ENCODE results near the gene LRRC15. TPM values are rescaled to one million over a fixed set of nuclear protein-coding genes. Genes with fewer than 3 reads are reported as not detected.

LRRC15 gene
- total and polyA plus RNA-seq, 2 experiments from 2014 or later, result 16.4 to 21.2 TPM

DNA sequence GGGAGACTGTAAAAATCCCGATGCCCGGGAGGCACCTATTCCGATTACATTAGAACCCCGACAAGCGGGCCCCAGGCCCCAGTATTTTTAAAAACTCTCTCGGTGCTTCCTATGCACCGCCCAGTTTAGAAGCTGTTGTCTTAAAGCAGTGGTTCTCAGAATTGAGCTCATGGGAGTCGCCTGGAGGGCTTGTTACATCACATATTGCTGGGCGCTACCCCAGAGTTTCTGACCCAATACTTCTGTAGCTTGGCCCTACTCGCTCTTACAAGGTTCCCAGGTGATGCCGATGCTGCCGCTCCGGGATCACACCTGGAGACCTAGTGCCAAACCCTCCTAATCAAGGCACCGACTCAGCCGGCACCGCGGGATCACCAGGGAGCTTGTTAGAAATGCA lies 53.6 kb downstream of the LRRC15 start:
- H3K9ac ChIP-seq, result peak overlapping the region; percentile 76
- TF ChIP-seq EZH2 (IDR thresholded peaks at IDR 0.05; ENCODE audit: insufficient read depth, poor library complexity, severe bottlenecking), result no peak
- TF ChIP-seq EZH2phosphoT487 (IDR thresholded peaks at IDR 0.05; ENCODE audit: insufficient read depth, low read depth), result no peak
- in situ Hi-C loops (cut with MboI), result loop anchor here (5.0 to 10.0 kb wide), 2 partner anchors 529 to 641 kb away; no protein-coding TSS in a partner anchor

GRCh38 chr3:194315088-194315964 lies 54.2 kb downstream of the LRRC15 start:
- H3F3A ChIP-seq (ENCODE audit: insufficient read depth), result peaks cover 10% of the 10 kb centered on the region; the same call in 1 of the 2 replicates
- peak overlapping the region; percentile 76 for H3K9ac ChIP-seq
- H3K9me2 ChIP-seq (ENCODE audit: insufficient read depth), result no peaks in the 10 kb centered on the region
- peak overlapping the region; percentile 72 for H3K4me2 ChIP-seq (ENCODE audit: unreplicated experiment)
- H3K4me1 ChIP-seq (ENCODE audit: insufficient read depth), result no peaks in the 10 kb centered on the region; the same call in none of the 2 replicates
- H3K9me3 ChIP-seq (ENCODE audit: low read depth), result no peaks in the 10 kb centered on the region
- DNase-seq, result peak; percentile 88
- no peaks in the 10 kb centered on the region for H3K36me3 ChIP-seq (ENCODE audit: low read depth)
- H3K4me3 ChIP-seq, result peak overlapping the region; percentile 70
- peaks cover 47% of the 10 kb centered on the region for H3K27me3 ChIP-seq (replicated peaks; ENCODE audit: insufficient read depth)
- in situ Hi-C loops (cut with MboI), result loop anchor here (5.0 to 10.0 kb wide), 2 partner anchors 528 to 641 kb away; no protein-coding TSS in a partner anchor
- H3K79me2 ChIP-seq (ENCODE audit: insufficient read depth), result no peaks in the 10 kb centered on the region
- TF ChIP-seq EZH2phosphoT487 (IDR thresholded peaks at IDR 0.05; ENCODE audit: insufficient read depth, low read depth), result no peak
- no peak for TF ChIP-seq EZH2 (IDR thresholded peaks at IDR 0.05; ENCODE audit: insufficient read depth, poor library complexity, severe bottlenecking)
- 2 to 4% methylated on average over 42 to 47 of the region's 54 CpGs for WGBS, 2 experiments (ENCODE audit: low coverage in 1 of 2, low lambda C conversion rate in 2 of 2, missing lambda C conversion rate in 2 of 2)
- H3K27ac ChIP-seq, result no peak overlapping the region
- peak overlapping the region; percentile 69 for H2AFZ ChIP-seq
- no peaks in the 10 kb centered on the region for H4K20me1 ChIP-seq (ENCODE audit: insufficient read depth)

More for the DNA sequence above, 53.6 kb downstream of the LRRC15 start:
- Histone ChIP-seq H3K9me2 (ENCODE audit: insufficient read depth) (no peaks in the 10 kb centered on the region), H2AFZ (peak overlapping the region; percentile 69), H4K20me1 (ENCODE audit: insufficient read depth) (no peaks in the 10 kb centered on the region), H3K9me3 (ENCODE audit: low read depth) (no peaks in the 10 kb centered on the region), H3K4me1 (ENCODE audit: insufficient read depth) (no peaks in the 10 kb centered on the region; the same call in none of the 2 replicates), H3K79me2 (ENCODE audit: insufficient read depth) (no peaks in the 10 kb centered on the region), H3K4me3 (peak overlapping the region; percentile 70), H3F3A (ENCODE audit: insufficient read depth) (peaks cover 10% of the 10 kb centered on the region; the same call in 1 of the 2 replicates), H3K27ac (no peak overlapping the region), H3K27me3 (replicated peaks; ENCODE audit: insufficient read depth) (peaks cover 43% of the 10 kb centered on the region), H3K4me2 (ENCODE audit: unreplicated experiment) (peak overlapping the region; percentile 72), H3K36me3 (ENCODE audit: low read depth) (no peaks in the 10 kb centered on the region)
- peak; percentile 74 for DNase-seq
- WGBS, 2 experiments (ENCODE audit: low coverage in 1 of 2, low lambda C conversion rate in 2 of 2, missing lambda C conversion rate in 2 of 2), result 28 to 31% methylated on average over 17 of the region's 17 CpGs

DNA sequence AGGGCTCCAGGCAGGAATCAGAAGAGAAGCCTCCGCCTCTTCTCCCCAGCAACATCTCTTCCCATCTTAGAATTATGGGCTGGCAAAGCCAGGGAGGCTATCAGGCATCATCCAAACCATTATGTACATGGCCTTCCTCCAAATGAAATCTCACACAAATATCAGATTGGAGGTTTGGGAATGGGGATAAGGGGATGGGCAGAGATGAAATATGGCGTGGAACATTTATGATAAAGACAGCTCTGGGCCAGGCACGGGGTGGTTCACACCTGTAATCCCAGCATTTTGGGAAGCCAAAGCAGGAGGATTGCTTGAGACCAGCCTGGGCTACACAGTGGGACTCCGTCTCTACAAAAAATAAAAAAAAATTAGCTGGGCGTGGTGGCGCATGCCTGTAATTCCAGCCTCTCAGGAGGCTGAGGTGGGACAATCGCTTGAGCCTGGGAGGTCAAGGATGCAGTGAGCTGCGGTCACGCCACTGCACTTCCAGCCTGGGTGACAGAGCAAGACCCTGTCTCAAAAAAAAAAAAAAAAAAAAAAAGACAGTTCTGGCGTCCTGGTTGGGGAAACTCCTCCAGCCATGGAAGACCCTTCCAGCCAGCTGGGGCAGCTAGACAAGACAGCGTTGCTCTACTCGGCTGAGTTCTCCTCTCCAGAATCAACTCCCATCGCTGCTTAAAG lies 55.0 kb downstream of the LRRC15 start:
- H3K9ac ChIP-seq, result peak overlapping the region; percentile 76
- DNase-seq, result no peak
- TF ChIP-seq EZH2phosphoT487 (IDR thresholded peaks at IDR 0.05; ENCODE audit: insufficient read depth, low read depth), result no peak
- no peak for TF ChIP-seq EZH2 (IDR thresholded peaks at IDR 0.05; ENCODE audit: insufficient read depth, poor library complexity, severe bottlenecking)
- H3K9me3 ChIP-seq (ENCODE audit: low read depth), result no peaks in the 10 kb centered on the region
- 43 to 48% methylated on average over 13 of the region's 13 CpGs for WGBS, 2 experiments (ENCODE audit: low coverage in 1 of 2, low lambda C conversion rate in 2 of 2, missing lambda C conversion rate in 2 of 2)
- peaks cover 53% of the 10 kb centered on the region for H3K27me3 ChIP-seq (replicated peaks; ENCODE audit: insufficient read depth)
- H3K9me2 ChIP-seq (ENCODE audit: insufficient read depth), result no peaks in the 10 kb centered on the region
- no peaks in the 10 kb centered on the region for H3K79me2 ChIP-seq (ENCODE audit: insufficient read depth)
- no peaks in the 10 kb centered on the region for H4K20me1 ChIP-seq (ENCODE audit: insufficient read depth)
- H3K4me3 ChIP-seq, result peak overlapping the region; percentile 70
- no peaks in the 10 kb centered on the region for H3K36me3 ChIP-seq (ENCODE audit: low read depth)
- H3K4me1 ChIP-seq (ENCODE audit: insufficient read depth), result no peaks in the 10 kb centered on the region; the same call in none of the 2 replicates
- in situ Hi-C loops (cut with MboI), result loop anchor here (5.0 to 10.0 kb wide), 2 partner anchors 527 to 640 kb away; no protein-coding TSS in a partner anchor
- no peak overlapping the region for H3K27ac ChIP-seq
- H3F3A ChIP-seq (ENCODE audit: insufficient read depth), result peaks cover 10% of the 10 kb centered on the region; the same call in 1 of the 2 replicates
- H2AFZ ChIP-seq, result peak overlapping the region; percentile 69
- peak overlapping the region; percentile 72 for H3K4me2 ChIP-seq (ENCODE audit: unreplicated experiment)

Data from GM23248 (cell line).